NCI-H1436 treated with DMSO at 0.1 percent for 48 hours (cell line): ENCODE results near the gene PTPRN2.
"Not testable (repeated sequence)": the region's sequence is repeated elsewhere in the genome, so short reads cannot be mapped to it uniquely, and the experiment has no call there.

Experiments used
- DNase-seq: peaks from one replicate; lab custom pipeline; 2025; lab: John Stamatoyannopoulos, UW

The PTPRN2 gene

DNA sequence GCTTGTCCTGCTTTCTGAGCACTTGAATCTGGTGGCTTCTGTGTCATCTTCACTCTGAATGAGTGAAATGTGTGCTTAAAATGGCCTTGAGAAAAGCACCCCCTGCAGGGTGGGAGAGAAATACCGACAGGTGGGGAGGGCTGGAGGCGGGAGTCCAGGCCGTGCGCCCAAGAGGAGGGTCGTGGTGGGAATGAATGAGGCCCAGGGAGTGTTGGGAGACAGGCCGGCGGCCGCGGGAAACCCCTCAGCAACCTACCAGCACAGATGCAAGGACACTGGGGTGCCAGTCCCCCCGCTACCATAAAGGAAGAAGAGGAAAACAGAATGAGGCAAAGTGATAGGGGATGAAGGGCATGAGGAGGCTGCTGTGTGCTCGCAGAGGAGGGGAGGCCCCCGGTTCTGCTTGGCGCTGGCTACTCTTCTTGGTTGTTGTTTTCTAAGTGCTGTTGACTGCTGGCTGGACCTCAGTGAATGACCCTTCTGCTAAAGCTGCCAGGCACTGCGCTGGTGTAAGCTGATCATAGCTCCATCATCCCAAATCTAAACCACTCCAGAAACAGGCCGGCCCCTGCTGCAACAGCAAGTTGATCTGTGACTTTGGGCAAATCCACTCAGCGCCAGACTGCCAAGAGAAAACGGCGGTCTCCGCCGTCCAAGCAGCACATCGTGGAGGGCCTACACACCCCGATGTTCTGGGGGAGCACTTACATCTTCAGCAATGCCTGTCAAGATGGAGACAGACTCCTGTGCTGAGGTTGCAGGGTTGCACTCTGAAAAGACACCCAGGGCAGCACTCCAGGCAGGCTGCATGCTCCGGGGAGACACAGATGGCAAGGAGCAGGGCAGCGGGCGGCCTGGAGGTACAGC, 872.3 kb downstream of the PTPRN2 start:
- DNase-seq, result no peak

DNA sequence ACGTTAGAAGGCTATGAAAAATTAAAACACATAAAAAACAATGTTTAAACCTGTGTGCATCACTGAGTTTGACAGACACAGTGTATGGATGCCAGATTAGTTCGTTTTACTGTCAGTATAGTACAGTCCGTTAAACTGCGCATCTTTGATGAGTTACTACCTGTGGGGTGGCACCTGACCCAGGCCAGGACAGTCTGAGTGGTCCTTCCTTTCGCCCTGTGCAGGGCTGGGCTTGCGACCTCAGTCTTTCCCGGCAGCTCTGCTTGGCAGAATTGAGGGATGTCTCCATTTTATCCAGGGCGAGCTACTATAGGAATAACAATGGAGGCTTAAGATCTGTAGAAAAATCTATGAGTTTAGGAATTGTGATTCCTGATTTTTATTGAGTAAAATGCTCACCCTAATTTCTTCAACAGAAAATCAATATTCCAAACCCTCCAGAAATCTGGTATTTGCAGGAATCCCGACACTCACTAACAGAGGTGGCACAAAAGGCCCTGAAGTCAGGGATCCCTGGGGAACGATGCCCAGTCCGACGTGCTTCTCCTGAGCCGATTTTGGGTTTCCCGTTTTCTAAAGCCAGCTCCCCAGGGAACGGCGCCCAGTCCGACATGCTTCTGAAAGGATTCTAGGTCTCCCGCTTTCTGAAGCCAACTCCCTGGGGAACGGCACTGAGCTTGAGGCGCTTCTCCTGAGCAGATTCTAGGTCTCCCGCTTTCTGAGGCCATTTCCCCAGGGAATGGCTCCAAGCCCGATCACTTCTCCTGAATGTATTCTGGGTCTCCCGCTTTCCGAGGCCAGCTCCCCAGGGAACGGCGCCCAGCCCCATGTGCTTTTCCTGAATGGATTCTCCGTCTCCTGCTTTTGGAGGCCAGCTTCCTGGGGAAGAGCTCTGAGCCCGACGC, 873.2 kb downstream of the PTPRN2 start:
- DNase-seq, result no peak

DNA sequence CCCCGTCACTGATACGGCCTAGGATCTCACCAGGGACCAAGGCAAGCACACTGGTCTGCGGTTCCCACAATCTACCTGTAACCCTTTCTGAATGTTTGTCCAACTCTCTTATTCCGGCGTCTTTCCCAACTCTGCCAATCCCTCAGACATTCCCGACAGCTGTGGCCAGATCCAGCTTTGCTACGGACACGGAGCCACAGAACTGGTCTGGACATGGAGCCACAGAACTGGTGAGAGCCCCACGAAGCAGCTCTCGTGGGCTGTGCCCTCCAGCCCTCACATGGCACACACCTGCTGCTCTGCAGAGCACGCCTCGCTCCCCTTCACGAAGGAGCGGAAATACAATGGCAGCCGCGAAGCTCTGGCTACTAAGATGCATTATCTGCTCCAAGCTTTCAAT, 874.0 kb downstream of the PTPRN2 start:
- no peak for DNase-seq

DNA sequence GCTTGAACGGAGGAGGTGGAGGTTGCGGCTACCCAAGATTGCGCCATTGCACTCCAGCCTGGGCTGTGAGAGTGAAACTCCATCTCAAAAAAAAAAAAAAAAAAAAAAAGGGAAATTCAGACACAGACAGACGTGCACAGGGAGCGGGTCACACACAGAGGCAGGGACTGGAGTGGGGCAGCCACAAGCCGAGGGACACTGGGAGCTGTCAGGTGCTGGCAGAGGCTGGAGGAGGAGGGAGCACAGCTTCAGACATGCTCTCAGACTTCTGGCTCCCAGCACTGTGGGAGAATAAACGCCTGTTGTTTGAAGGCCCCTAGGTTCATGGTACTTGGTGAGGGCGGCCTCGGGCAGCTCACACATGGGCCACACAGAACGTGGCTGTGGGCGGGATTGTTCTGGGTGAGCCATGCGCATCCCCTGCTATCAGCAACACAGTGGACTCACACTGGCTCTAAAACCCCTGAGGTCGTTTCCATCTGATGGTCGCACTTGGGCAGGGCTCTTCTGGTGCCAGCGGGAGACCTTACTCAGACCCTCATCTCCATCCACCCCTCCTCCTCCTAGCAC, 874.9 kb downstream of the PTPRN2 start:
- no peak for DNase-seq

DNA sequence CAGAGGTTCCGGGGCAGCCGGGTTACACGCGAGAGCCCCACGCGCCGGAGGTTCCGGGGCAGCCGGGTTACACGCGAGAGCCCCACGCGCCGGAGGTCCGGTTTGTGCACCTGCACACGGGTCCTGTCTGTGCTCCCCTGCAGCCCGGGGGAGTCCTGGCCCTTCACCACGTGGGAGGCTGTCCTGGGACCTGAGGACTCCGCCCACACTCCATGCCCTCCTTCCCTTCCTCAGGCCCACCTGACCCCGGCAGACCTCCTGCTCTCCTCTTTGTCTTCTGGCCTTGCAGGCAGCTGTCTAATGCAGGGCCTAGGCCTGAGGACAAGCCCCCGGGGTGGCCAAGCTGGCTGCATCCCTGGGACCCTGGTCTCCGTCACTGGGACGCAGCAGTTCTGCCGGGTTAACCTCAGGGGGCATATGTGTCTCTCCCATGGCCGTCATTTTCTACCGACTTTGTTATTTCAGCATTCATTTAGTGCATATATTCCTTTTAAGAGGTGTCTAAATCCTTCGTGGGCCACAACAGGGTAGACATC, 876.2 kb downstream of the PTPRN2 start:
- DNase-seq, result no peak

- DNase-seq, result no peak
These were observed 877.2 kb downstream of the PTPRN2 start for GRCh38 chr7:157710396-157710795.

- DNase-seq, result no peak
These were observed 877.9 kb downstream of the PTPRN2 start for GRCh38 chr7:157709531-157710251.

DNA sequence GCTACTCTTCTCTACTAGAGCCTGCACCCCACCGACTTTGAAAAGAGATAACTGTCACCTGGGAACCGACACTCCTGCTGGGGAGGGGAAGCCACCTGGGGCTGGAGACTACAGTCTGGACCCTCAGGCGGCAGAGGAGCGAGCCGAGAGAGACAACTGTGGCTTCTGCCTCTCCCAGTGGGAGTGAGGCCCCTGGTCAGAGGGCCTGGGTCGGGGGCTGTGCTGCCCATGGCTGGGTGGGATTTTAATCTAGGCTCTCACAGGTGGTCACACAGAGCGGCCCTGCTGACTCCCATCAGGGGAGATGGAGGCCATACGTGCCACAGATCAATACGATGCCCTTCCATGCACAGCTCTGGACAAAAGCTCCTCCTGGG, 878.7 kb downstream of the PTPRN2 start:
- no peak for DNase-seq

DNA sequence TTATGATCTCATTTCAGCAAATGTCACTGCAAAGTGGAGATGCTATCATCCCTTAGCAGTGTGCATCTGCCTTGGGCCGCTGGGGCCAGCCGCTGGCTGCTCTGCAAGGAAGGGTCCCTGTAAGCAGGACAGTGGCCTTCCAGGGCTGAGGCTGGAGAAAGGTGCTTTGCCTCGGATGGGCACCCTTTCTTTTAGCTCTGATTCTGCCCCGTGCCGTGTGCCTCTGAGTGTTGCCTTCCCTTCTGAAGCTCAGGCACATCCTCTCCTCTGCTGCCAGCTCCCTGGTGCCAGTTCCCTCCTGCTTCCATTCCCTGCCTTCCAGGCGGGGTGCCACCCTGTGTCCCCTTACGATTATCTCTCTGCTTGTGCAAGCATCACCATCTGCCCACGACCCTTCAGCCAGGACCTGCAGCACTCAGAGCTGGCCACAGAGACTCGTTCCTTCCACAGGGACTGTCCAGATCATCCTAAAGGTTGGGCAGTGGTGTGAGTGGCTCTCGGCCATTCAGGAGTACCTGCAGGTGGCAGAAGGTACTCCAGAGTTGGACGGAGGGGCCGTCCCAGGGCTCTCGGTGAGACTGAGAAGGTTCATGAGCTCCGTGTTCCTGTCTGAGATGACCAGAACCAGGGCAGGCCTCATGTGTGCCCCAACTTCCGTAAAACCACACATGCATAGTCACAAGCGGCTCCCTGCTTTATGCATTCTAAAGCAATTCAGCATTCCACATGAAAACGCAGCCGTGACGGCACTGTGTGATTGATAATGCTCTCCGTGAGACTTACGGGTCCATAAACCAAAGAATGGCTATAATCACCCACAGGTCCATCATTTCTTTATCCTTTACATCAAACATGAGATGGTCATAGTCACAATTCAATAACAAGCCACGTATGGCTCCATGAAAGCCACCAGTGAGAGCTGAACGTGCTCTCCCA, 879.4 kb downstream of the PTPRN2 start:
- no peak for DNase-seq

DNA sequence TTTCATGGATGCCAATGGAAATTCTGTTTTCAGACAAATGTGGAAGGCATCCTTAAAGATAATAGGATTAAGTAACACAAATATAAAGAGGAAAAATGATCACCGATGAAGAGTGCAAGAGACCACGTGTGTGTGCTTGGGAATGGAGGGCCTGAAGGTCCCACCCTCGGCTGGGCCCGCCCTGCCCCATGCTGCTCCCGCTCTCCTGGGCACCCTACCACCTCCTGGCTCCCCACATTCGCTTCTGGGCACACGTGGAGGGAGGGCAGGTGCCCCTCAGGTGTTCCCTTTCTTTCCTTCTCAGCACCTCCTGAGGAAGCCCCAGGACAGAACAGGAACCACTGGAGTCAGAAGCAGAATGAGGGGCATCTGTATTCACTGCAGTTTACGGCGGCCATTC, 883.3 kb downstream of the PTPRN2 start:
- no peak for DNase-seq

GRCh38 chr7:157703534-157704195, 884.0 kb downstream of the PTPRN2 start:
- DNase-seq, result no peak

- no peak for DNase-seq
These were observed 884.5 kb downstream of the PTPRN2 start for GRCh38 chr7:157703131-157703530.

DNA sequence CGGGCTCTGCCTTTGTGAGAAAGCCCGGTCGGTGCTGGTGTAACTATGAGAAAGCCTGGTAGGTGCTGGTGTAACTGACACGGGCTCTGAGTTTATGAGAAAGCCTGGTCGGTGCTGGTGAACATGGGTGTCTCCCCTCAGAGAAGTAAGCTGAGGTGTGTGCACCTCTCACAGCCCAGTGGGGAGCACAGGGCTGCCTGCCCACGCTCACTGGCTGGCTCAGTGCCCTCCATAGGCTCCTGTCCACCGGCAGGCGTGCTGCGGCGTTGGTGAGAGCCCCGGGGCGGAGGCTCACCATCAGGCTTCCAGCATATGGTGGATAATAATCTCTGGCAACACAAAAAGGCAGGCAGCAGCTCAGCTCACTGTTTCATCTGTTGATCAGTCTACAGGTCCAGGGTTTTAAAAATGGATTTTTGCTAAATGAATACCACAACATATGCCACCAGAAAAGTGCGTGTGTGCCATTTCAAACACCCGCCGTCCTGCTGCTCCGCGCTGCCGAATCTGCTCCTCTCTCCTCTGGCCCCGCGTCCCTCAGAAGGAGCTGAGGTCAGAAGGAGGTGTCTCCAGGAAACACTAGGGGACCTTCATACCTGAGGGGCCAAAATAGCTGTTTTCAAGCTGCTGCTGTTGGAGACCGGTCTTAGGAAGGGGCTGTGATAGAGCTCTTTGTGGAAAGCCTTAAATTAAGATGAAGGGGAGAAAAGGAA, 885.2 kb downstream of the PTPRN2 start:
- no peak for DNase-seq

DNA sequence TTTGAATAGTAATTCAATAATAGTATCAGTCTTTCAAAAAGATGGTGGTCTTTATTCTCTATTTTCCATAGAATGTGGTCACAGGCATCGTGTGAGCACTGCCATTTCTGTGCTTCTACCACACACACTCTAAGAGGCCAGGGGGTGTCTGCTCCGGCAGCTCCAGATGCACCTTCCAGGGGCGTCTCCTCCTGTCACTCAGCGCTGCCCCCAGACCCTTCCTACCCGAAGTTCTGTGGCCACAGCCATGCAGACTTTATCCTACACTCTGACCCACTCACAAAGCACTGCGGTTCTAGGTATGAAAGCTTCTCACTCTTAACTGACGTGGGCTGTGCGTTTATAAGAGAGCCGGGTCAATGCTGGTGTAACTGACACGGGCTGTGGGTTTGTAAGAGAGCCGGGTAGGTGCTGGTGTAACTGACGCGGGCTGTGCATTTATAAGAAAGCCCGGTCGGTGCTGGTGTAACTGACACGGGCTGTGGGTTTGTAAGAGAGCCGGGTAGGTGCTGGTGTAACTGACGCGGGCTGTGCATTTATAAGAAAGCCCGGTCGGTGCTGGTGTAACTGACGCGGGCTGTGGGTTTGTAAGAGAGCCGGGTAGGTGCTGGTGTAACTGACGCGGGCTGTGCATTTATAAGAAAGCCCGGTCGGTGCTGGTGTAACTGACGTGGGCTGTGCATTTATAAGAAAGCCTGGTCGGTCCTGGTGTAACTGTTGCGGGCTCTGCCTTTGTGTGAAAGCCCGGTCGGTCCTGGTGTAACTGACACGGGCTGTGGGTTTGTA, 886.0 kb downstream of the PTPRN2 start:
- not testable (repeated sequence) for DNase-seq

GRCh38 chr7:157700231-157701005, 887.2 kb downstream of the PTPRN2 start:
- no peak for DNase-seq

GRCh38 chr7:157699357-157700013, 888.1 kb downstream of the PTPRN2 start:
- DNase-seq, result no peak

GRCh38 chr7:157697287-157697686, 890.3 kb downstream of the PTPRN2 start:
- not testable (repeated sequence) for DNase-seq
